Memory B cell (primary cell): ENCODE results near the gene MAP2K1.
"Not testable (repeated sequence)": the region's sequence is repeated elsewhere in the genome, so short reads cannot be mapped to it uniquely, and the experiment has no call there.

ENCODE experiments used
- ATAC-seq: fragments of 150-1000 bp; cut with Tn5 transposase; 2 replicates; pipeline ENCODE4 v1.10.0; 2021; ENCODE audit warnings: low read depth, mild to moderate bottlenecking, moderate library complexity
- DNase-seq, 2 donors: peaks; one replicate each; pipeline ENCODE4 v3.0.0; 2022; ENCODE audit warnings: low spot score in 2 of 2
- H3K27ac Mint-ChIP-seq: one replicate; pipeline ENCODE4 v1.8.0; 2022; ENCODE audit warnings: mild to moderate bottlenecking, moderate library complexity, mixed read lengths
- H3K27me3 Mint-ChIP-seq: one replicate; pipeline ENCODE4 v1.8.0; 2022; ENCODE audit warnings: mixed read lengths
- H3K36me3 Mint-ChIP-seq: one replicate; pipeline ENCODE4 v1.8.0; 2022; ENCODE audit warnings: mild to moderate bottlenecking, mixed read lengths
- H3K4me1 Mint-ChIP-seq: one replicate; pipeline ENCODE4 v1.8.0; 2022; ENCODE audit warnings: mixed read lengths
- H3K4me3 Mint-ChIP-seq: one replicate; pipeline ENCODE4 v1.8.0; 2022; ENCODE audit warnings: mild to moderate bottlenecking, moderate library complexity, mixed read lengths
- H3K9me3 Mint-ChIP-seq: one replicate; pipeline ENCODE4 v1.8.0; 2022; ENCODE audit warnings: mixed read lengths

Gene MAP2K1

GRCh38 chr15:66387163-66388042 is 691 bp downstream of the MAP2K1 start:
- Mint-ChIP-seq H3K27ac (peak overlapping the region; percentile 93), H3K4me1 (peaks cover 48% of the 10 kb centered on the region), H3K36me3 (peaks cover 8% of the 10 kb centered on the region), H3K27me3 (no peaks in the 10 kb centered on the region), H3K4me3 (peak overlapping the region; percentile 89), H3K9me3 (no peaks in the 10 kb centered on the region)
- ATAC-seq (peak; percentile 18), DNase-seq (peak; percentile 26 to 60)

GRCh38 chr15:66388043-66388363 is 1.3 kb downstream of the MAP2K1 start:
- Mint-ChIP-seq H3K27me3 (no peaks in the 10 kb centered on the region), H3K4me1 (peaks cover 50% of the 10 kb centered on the region), H3K4me3 (peak overlapping the region; percentile 89), H3K9me3 (no peaks in the 10 kb centered on the region), H3K36me3 (peaks cover 8% of the 10 kb centered on the region), H3K27ac (peak overlapping the region; percentile 93)
- no peak for ATAC-seq
- no peak for DNase-seq

GRCh38 chr15:66388576-66388975 is 1.9 kb downstream of the MAP2K1 start:
- no peak for DNase-seq
- peaks cover 9% of the 10 kb centered on the region for H3K36me3 Mint-ChIP-seq
- no peaks in the 10 kb centered on the region for H3K27me3 Mint-ChIP-seq
- peaks cover 55% of the 10 kb centered on the region for H3K4me1 Mint-ChIP-seq
- H3K4me3 Mint-ChIP-seq, result peak overlapping the region; percentile 62
- ATAC-seq, result no peak
- no peak overlapping the region for H3K27ac Mint-ChIP-seq
- no peaks in the 10 kb centered on the region for H3K9me3 Mint-ChIP-seq

- Mint-ChIP-seq H3K4me1 (peaks cover 61% of the 10 kb centered on the region), H3K4me3 (peak overlapping the region; percentile 62), H3K27me3 (no peaks in the 10 kb centered on the region), H3K36me3 (peaks cover 11% of the 10 kb centered on the region), H3K27ac (peak overlapping the region; percentile 6), H3K9me3 (no peaks in the 10 kb centered on the region)
- ATAC-seq (no peak), DNase-seq (no peak)
These were observed 2.6 kb downstream of the MAP2K1 start for GRCh38 chr15:66389098-66389858.

GRCh38 chr15:66389859-66390381 is 3.2 kb downstream of the MAP2K1 start:
- DNase-seq (no peak), ATAC-seq (no peak)
- Mint-ChIP-seq H3K4me3 (peak overlapping the region; percentile 69), H3K9me3 (no peaks in the 10 kb centered on the region), H3K36me3 (peaks cover 10% of the 10 kb centered on the region), H3K4me1 (peaks cover 64% of the 10 kb centered on the region), H3K27me3 (no peaks in the 10 kb centered on the region), H3K27ac (peak overlapping the region; percentile 6)

- Mint-ChIP-seq H3K4me3 (peak overlapping the region; percentile 69), H3K4me1 (peaks cover 62% of the 10 kb centered on the region), H3K9me3 (no peaks in the 10 kb centered on the region), H3K36me3 (peaks cover 11% of the 10 kb centered on the region), H3K27me3 (no peaks in the 10 kb centered on the region), H3K27ac (peak overlapping the region; percentile 6)
- DNase-seq, result peak in 1 of 2 donors; percentile 24
- peak; percentile 26 for ATAC-seq
These were observed 4.0 kb downstream of the MAP2K1 start for GRCh38 chr15:66390678-66391077.

GRCh38 chr15:66393037-66393436 is 6.3 kb downstream of the MAP2K1 start:
- not testable (repeated sequence) for ATAC-seq, H3K4me3 Mint-ChIP-seq, DNase-seq, H3K9me3 Mint-ChIP-seq, H3K27me3 Mint-ChIP-seq
- peaks cover 16% of the 10 kb centered on the region for H3K36me3 Mint-ChIP-seq
- H3K4me1 Mint-ChIP-seq, result peaks cover 54% of the 10 kb centered on the region
- peak overlapping the region; percentile 35 for H3K27ac Mint-ChIP-seq

GRCh38 chr15:66394472-66394871 is 7.8 kb downstream of the MAP2K1 start:
- Mint-ChIP-seq H3K4me3 (no peak overlapping the region), H3K27me3 (no peaks in the 10 kb centered on the region), H3K4me1 (peaks cover 46% of the 10 kb centered on the region), H3K36me3 (peaks cover 17% of the 10 kb centered on the region), H3K9me3 (no peaks in the 10 kb centered on the region), H3K27ac (peak overlapping the region; percentile 51)
- ATAC-seq (no peak), DNase-seq (no peak)

- Mint-ChIP-seq H3K4me1 (peaks cover 43% of the 10 kb centered on the region), H3K4me3 (no peak overlapping the region), H3K27ac (peak overlapping the region; percentile 51), H3K27me3 (no peaks in the 10 kb centered on the region), H3K36me3 (peaks cover 20% of the 10 kb centered on the region), H3K9me3 (no peaks in the 10 kb centered on the region)
- no peak for DNase-seq
- ATAC-seq, result no peak
These were observed 8.2 kb downstream of the MAP2K1 start for GRCh38 chr15:66394915-66395314.

GRCh38 chr15:66399276-66399675 is 12.6 kb downstream of the MAP2K1 start:
- DNase-seq (no peak), ATAC-seq (no peak)
- H3K27ac Mint-ChIP-seq, result no peak overlapping the region
- H3K9me3 Mint-ChIP-seq, result no peaks in the 10 kb centered on the region
- H3K4me3 Mint-ChIP-seq, result no peak overlapping the region
- H3K36me3 Mint-ChIP-seq, result peaks cover 17% of the 10 kb centered on the region
- H3K27me3 Mint-ChIP-seq, result no peaks in the 10 kb centered on the region
- H3K4me1 Mint-ChIP-seq, result peaks cover 34% of the 10 kb centered on the region

- peaks cover 15% of the 10 kb centered on the region for H3K36me3 Mint-ChIP-seq
- no peaks in the 10 kb centered on the region for H3K27me3 Mint-ChIP-seq
- ATAC-seq (no peak), DNase-seq (no peak)
- H3K9me3 Mint-ChIP-seq, result no peaks in the 10 kb centered on the region
- no peak overlapping the region for H3K27ac Mint-ChIP-seq
- H3K4me3 Mint-ChIP-seq, result no peak overlapping the region
- H3K4me1 Mint-ChIP-seq, result peaks cover 34% of the 10 kb centered on the region
These were observed 13.7 kb downstream of the MAP2K1 start for GRCh38 chr15:66400351-66400774.

GRCh38 chr15:66401130-66402021 is 14.7 kb downstream of the MAP2K1 start:
- peaks cover 18% of the 10 kb centered on the region for H3K36me3 Mint-ChIP-seq
- H3K27ac Mint-ChIP-seq, result no peak overlapping the region
- peaks cover 36% of the 10 kb centered on the region for H3K4me1 Mint-ChIP-seq
- H3K4me3 Mint-ChIP-seq, result peak overlapping the region; percentile 67
- DNase-seq (no peak), ATAC-seq (peak; percentile 58)
- no peaks in the 10 kb centered on the region for H3K27me3 Mint-ChIP-seq
- H3K9me3 Mint-ChIP-seq, result no peaks in the 10 kb centered on the region

GRCh38 chr15:66402761-66403284 is 16.1 kb downstream of the MAP2K1 start:
- Mint-ChIP-seq H3K27ac (no peak overlapping the region), H3K4me3 (no peak overlapping the region), H3K4me1 (peaks cover 41% of the 10 kb centered on the region), H3K36me3 (peaks cover 11% of the 10 kb centered on the region), H3K27me3 (no peaks in the 10 kb centered on the region), H3K9me3 (no peaks in the 10 kb centered on the region)
- no peak for DNase-seq
- no peak for ATAC-seq
